ENCODE measurements around the gene LMO7. TPM values are rescaled to one million over a fixed set of nuclear protein-coding genes. Genes with fewer than 3 reads are reported as not detected.

LMO7 gene
- total RNA-seq, 2 experiments from 2014 or later, result 14.1 to 15.7 TPM

Other genes with a start within 250 kb of the LMO7 start
- gene TBC1D4, start 154.2 kb upstream of the LMO7 start, total RNA-seq, result 10 to 100 TPM; 41.7 to 46.1 TPM
- gene COMMD6, start 98.5 kb upstream of the LMO7 start, total RNA-seq, result 10 to 100 TPM; 94.1 to 98.1 TPM
- 10 to 100 TPM; 44.7 to 48.0 TPM for gene UCHL3, start 86.5 kb upstream of the LMO7 start, total RNA-seq

All from activated naive CD8-positive, alpha-beta T cell treated with anti-CD3 and anti-CD28 coated beads for 36 hours (primary cell).